NCI-H2107 treated with DMSO at 0.1 percent for 48 hours (cell line): ENCODE data around the gene FHDC1.

Experiments
- DNase-seq: peaks from one replicate; lab custom pipeline; 2025; ENCODE audit not compliant: unreplicated experiment; lab: John Stamatoyannopoulos, UW

Gene FHDC1

GRCh38 chr4:153027866-153028265, 91.7 kb downstream of the FHDC1 start:
- no peak for DNase-seq

- DNase-seq, result no peak
Observed at GRCh38 chr4:153028535-153028934, 92.4 kb downstream of the FHDC1 start.
